GM19452 (cell line): ENCODE measurements around the gene SPATA24.
A peak's percentile ranks its signal among the peaks of the same experiment; 100 is the strongest.
"Not testable (repeated sequence)": the region's sequence is repeated elsewhere in the genome, so short reads cannot be mapped to it uniquely, and the experiment has no call there.

ENCODE experiments used
- ATAC-seq: cut with Tn5 transposase; IDR thresholded peaks from one replicate; pipeline ENCODE4 v1.9.1; 2021; ENCODE audit not compliant: unreplicated experiment

SPATA24 gene

GRCh38 chr5:139395844-139396640 lies 7.8 kb downstream of the SPATA24 start:
- ATAC-seq, result no peak

GRCh38 chr5:139394654-139395566 lies 9.0 kb downstream of the SPATA24 start, which contains the start of gene PROB1:
Gene PROB1 (minus strand): TSS chr5:139395104. CDS start chr5:139395081, 23 bp downstream.
- ATAC-seq, result no peak

- no peak for ATAC-seq
Measured at GRCh38 chr5:139394123-139394653, 9.7 kb downstream of the SPATA24 start.

GRCh38 chr5:139393497-139394122 lies 10.3 kb downstream of the SPATA24 start:
- no peak for ATAC-seq

GRCh38 chr5:139392678-139393496 lies 11.0 kb downstream of the SPATA24 start:
- ATAC-seq, result peak; percentile 40

- ATAC-seq, result no peak
Measured at GRCh38 chr5:139392324-139392677, 11.6 kb downstream of the SPATA24 start.

- no peak for ATAC-seq
Measured at GRCh38 chr5:139391570-139392323, 12.1 kb downstream of the SPATA24 start.

GRCh38 chr5:139390639-139391569 lies 13.0 kb downstream of the SPATA24 start:
- ATAC-seq, result no peak

GRCh38 chr5:139389701-139390638 lies 13.9 kb downstream of the SPATA24 start, which contains the start of gene MZB1:
Gene MZB1 (minus strand): TSS chr5:139389913. CDS start chr5:139389856, 57 bp downstream.
- ATAC-seq, result peak; percentile 42

- no peak for ATAC-seq
Measured at GRCh38 chr5:139388198-139388821, 15.6 kb downstream of the SPATA24 start.

GRCh38 chr5:139387611-139388197 lies 16.2 kb downstream of the SPATA24 start:
- ATAC-seq, result no peak

- not testable (repeated sequence) for ATAC-seq
Measured at GRCh38 chr5:139386956-139387355, 16.9 kb downstream of the SPATA24 start.

GRCh38 chr5:139386050-139386438 lies 17.8 kb downstream of the SPATA24 start:
- no peak for ATAC-seq

- ATAC-seq, result no peak
Measured at GRCh38 chr5:139385061-139386049, 18.5 kb downstream of the SPATA24 start.

- ATAC-seq, result no peak
Measured at GRCh38 chr5:139384591-139385051, 19.3 kb downstream of the SPATA24 start.
